PC-9 (cell line): ENCODE data around the gene MAGI1.

Experiments used
- CTCF ChIP-seq: fragments of 200-600 bp; sonication (generic); conservative IDR thresholded peaks from 2 replicates; pipeline ENCODE4 v1.6.1; 2017; ENCODE audit warnings: mixed run types, antibody characterized with exemption, mild to moderate bottlenecking, moderate library complexity
- EZH2 ChIP-seq: fragments of 200-600 bp; sonication (generic); IDR thresholded peaks from 2 replicates; pipeline ENCODE4 v1.8.0; 2017; ENCODE audit warnings: antibody characterized with exemption, low read depth

DNA sequence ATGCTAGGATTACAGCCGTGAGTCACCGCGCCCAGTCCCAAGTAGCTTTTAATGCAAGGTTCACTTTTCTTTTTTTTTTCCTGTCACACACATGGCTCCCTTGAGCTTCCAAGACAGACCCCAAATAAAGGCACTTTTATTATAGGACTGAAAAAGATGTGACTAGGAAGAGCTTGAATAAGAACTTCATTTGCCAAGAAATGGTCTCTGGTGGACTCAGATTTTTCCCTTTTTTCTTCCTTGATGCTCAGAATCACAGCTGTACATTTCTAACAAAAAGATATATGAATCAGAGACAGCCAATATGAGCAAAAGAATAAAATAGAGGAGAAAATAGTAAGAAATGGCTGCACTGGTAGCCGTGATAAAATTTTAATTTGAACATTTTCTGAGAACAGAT lies 337.2 kb downstream of the MAGI1 start:
- TF ChIP-seq CTCF (no peak), EZH2 (no peak)
